HG02759 (cell line): ENCODE results near the gene MAP2.

Experiments
- ATAC-seq: cut with Tn5 transposase; IDR thresholded peaks from one replicate; pipeline ENCODE4 v1.9.1; 2021; ENCODE audit warnings: mild to moderate bottlenecking, moderate library complexity; ENCODE audit not compliant: unreplicated experiment

Gene MAP2

GRCh38 chr2:209773377-209773776 lies 349.5 kb downstream of the MAP2 start:
- ATAC-seq, result no peak
